HUES6 (cell line): ENCODE measurements around the gene PRC1.

ENCODE experiments used
- H3K27ac ChIP-seq: 2 replicates; pipeline ENCODE4 v1.7.0; 2013; ENCODE audit warnings: low read depth, mild to moderate bottlenecking, low read length, inconsistent platforms
- H3K27me3 ChIP-seq: 2 replicates; pipeline ENCODE4 v1.6.1; 2013; ENCODE audit warnings: low read length; ENCODE audit not compliant: control insufficient read depth, insufficient read depth
- H3K36me3 ChIP-seq: 2 replicates; pipeline ENCODE4 v1.6.1; 2013; ENCODE audit warnings: low read length; ENCODE audit not compliant: control insufficient read depth, insufficient read depth
- H3K4me1 ChIP-seq: 2 replicates; pipeline ENCODE4 v1.6.1; 2013; ENCODE audit warnings: low read length; ENCODE audit not compliant: control insufficient read depth, insufficient read depth
- H3K4me3 ChIP-seq: 2 replicates; pipeline ENCODE4 v1.5.1; 2013; ENCODE audit warnings: low read depth, low read length
- H3K9ac ChIP-seq: one replicate; pipeline ENCODE4 v1.6.1; 2013; ENCODE audit warnings: mild to moderate bottlenecking, low read length
- H3K9me3 ChIP-seq: 2 replicates; pipeline ENCODE4 v1.6.1; 2013; ENCODE audit warnings: low read depth, low read length; ENCODE audit not compliant: control insufficient read depth, insufficient read depth

Gene PRC1

DNA sequence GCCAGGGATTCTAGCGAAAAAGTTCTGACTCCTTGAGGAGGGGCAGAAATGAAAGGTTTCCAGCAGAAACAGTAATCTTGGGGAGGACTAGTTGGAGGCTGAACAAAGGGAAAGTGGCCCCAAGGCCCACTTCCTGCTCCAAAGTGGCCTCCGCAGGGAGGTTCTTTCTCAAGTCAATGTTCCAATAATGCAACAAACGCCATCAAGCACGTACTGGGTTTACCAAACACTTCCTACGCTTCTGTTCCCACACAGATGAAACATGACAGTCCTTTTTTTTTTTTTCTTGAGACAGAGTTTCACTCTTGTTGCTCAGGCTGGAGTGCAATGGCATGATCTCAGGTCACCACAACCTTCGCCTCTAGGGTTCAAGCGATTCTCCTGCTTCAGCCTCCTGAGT is 49.2 kb downstream of the PRC1 start:
- H3K27me3 ChIP-seq: no peaks in the 10 kb centered on the region
- no peak overlapping the region for H3K9ac ChIP-seq
- no peak overlapping the region for H3K4me3 ChIP-seq
- H3K27ac ChIP-seq: no peak overlapping the region
- H3K36me3 ChIP-seq: peaks cover 88% of the 10 kb centered on the region
- H3K9me3 ChIP-seq: no peaks in the 10 kb centered on the region
- no peaks in the 10 kb centered on the region for H3K4me1 ChIP-seq

- no peaks in the 10 kb centered on the region for H3K4me1 ChIP-seq
- peaks cover 79% of the 10 kb centered on the region for H3K36me3 ChIP-seq
- no peaks in the 10 kb centered on the region for H3K9me3 ChIP-seq
- no peak overlapping the region for H3K9ac ChIP-seq
- H3K27ac ChIP-seq: no peak overlapping the region
- no peak overlapping the region for H3K4me3 ChIP-seq
- H3K27me3 ChIP-seq: no peaks in the 10 kb centered on the region
Observed at GRCh38 chr15:90942354-90943120, 51.8 kb downstream of the PRC1 start.

DNA sequence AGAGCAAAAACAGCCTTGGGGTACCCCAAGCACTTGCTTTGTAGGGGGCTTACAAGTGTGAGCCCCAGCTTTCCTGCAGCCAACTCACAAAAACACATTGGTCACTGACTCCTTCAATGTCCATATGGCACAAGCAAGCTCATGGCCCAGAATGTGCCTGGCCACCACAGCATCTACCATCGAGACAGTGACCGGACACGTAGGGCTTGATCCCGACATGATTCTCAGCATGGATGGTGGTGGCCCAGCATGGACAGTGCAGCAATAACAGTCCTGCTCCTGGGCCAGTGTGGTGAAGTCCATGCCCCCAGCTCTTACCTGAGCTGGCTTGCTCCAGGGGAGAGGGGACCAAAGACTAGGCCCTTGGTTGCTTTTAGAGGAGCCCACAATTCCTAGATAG is 53.3 kb downstream of the PRC1 start:
- Histone ChIP-seq H3K4me1 (peaks cover 5% of the 10 kb centered on the region), H3K9ac (no peak overlapping the region), H3K4me3 (no peak overlapping the region), H3K36me3 (peaks cover 76% of the 10 kb centered on the region), H3K27ac (no peak overlapping the region), H3K27me3 (no peaks in the 10 kb centered on the region), H3K9me3 (no peaks in the 10 kb centered on the region)

GRCh38 chr15:90939756-90940155 is 54.6 kb downstream of the PRC1 start:
- no peak overlapping the region for H3K9ac ChIP-seq
- H3K9me3 ChIP-seq: no peaks in the 10 kb centered on the region
- H3K4me1 ChIP-seq: peaks cover 10% of the 10 kb centered on the region
- H3K4me3 ChIP-seq: no peak overlapping the region
- H3K27me3 ChIP-seq: no peaks in the 10 kb centered on the region
- no peak overlapping the region for H3K27ac ChIP-seq
- H3K36me3 ChIP-seq: peaks cover 71% of the 10 kb centered on the region

DNA sequence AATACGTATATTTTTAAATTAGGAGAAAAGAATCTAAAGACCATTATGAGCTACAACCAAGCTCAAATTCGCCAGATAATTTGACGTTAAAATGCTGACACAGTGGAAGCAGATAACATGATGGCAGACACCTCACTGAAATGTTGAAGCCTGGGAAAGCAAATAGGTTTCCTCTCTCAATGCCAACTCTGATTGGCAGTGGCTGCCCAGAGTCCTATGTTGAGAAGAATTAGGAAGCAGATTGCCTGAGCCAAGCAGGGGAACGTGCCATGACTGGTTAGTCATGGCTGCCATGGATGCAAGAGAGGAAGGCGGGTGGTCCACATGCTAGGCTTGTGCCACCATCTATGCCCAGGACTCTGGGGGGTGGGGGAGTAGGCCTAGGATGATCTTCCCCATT is 56.1 kb downstream of the PRC1 start:
- H3K9ac ChIP-seq: no peak overlapping the region
- H3K36me3 ChIP-seq: peaks cover 56% of the 10 kb centered on the region
- H3K4me1 ChIP-seq: peaks cover 14% of the 10 kb centered on the region
- H3K4me3 ChIP-seq: no peak overlapping the region
- peaks cover 4% of the 10 kb centered on the region for H3K27me3 ChIP-seq
- H3K9me3 ChIP-seq: no peaks in the 10 kb centered on the region
- no peak overlapping the region for H3K27ac ChIP-seq

DNA sequence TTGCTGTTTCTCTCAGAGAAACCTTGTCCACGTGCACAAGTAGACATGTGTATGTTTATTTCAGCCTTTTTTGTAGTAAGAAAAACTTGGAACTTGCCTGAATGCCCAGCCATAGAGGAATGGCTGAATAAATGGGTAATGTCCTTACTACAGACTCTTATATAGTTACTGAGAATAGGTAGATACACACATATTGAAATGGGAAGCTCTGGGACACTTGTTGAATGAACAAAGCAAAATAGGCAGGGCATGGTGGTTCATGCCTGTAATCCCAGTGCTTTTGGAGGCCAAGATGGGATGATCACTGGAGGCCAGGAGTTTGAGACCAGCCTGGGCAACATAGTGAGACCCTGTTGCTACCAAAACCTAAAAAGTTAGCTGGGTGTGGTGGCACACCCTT is 57.5 kb downstream of the PRC1 start:
- Histone ChIP-seq H3K4me3 (no peak overlapping the region), H3K9me3 (no peaks in the 10 kb centered on the region), H3K27me3 (peaks cover 8% of the 10 kb centered on the region), H3K27ac (no peak overlapping the region), H3K9ac (no peak overlapping the region), H3K4me1 (peaks cover 17% of the 10 kb centered on the region), H3K36me3 (peaks cover 41% of the 10 kb centered on the region)

- H3K27me3 ChIP-seq: peaks cover 8% of the 10 kb centered on the region
- H3K9ac ChIP-seq: peak within 1 kb of the TSS; percentile 54
- no peak within 1 kb of the TSS for H3K27ac ChIP-seq
- peaks cover 17% of the 10 kb centered on the region for H3K4me1 ChIP-seq
- H3K4me3 ChIP-seq: peak within 1 kb of the TSS; percentile 82
- H3K36me3 ChIP-seq: peaks cover 27% of the 10 kb centered on the region
- no peaks in the 10 kb centered on the region for H3K9me3 ChIP-seq
Observed at GRCh38 chr15:90934949-90935751, 59.2 kb downstream of the PRC1 start, which contains the start of gene UNC45A. TSS of gene UNC45A (plus strand) at chr15:90935285. CDS start at chr15:90935325, 40 bp downstream.

DNA sequence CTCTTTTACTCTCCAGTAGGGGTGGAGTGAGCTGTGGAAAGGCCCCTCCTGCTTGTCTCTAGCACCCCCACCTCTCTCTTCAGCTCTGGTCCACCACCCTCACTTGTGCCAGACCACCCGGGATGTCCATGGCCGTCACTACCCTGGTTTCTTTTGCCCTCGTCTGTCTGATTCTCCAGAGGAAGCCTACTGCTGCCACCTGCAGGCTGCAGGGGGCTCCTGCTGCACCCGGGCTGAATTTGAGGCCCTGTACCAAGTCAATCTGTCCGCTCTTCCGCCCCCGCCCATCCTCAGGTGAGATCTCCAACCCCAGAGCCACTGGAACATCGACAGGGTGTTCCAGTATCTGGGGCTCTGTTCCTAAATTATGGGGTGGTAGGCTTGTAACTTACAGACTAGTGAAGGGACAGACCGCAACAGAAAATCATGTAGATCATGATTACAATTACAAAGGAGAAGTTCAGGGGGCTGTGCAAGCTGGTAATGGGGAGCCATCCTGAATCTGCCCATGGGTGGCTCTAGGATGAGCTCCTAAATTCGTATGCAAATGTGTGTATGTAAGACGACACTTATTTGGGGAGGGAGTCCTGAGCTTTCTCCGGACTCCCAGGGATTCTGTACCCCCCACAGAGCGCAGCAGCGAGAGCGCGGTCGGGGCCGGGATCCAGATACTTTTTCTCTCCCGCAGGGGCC is 59.9 kb downstream of the PRC1 start:
- peak overlapping the region; percentile 82 for H3K4me3 ChIP-seq
- H3K27ac ChIP-seq: no peak overlapping the region
- peaks cover 17% of the 10 kb centered on the region for H3K4me1 ChIP-seq
- H3K9me3 ChIP-seq: no peaks in the 10 kb centered on the region
- H3K36me3 ChIP-seq: peaks cover 19% of the 10 kb centered on the region
- H3K27me3 ChIP-seq: peaks cover 8% of the 10 kb centered on the region
- peak overlapping the region; percentile 23 for H3K9ac ChIP-seq

GRCh38 chr15:90933301-90933700 is 61.0 kb downstream of the PRC1 start:
- Histone ChIP-seq H3K9ac (no peak overlapping the region), H3K27ac (no peak overlapping the region), H3K4me1 (peaks cover 17% of the 10 kb centered on the region), H3K27me3 (peaks cover 8% of the 10 kb centered on the region), H3K9me3 (no peaks in the 10 kb centered on the region), H3K36me3 (peaks cover 15% of the 10 kb centered on the region), H3K4me3 (no peak overlapping the region)

DNA sequence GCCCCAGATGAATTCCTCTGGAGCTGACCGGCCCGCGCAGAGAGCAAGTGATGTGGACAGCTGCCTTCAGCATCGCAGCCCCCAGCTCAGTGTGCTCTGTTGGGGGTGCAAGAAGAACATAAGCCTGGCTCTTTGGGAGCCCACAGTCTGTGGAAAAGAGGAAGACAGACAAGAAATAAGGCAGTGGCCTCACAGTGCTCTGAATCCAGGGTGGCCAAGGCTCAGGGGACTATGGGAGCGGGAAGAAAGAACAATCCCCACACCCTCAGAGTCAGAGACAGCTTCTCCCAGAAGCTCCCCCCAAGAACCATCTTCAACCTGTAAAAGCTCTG is 61.7 kb downstream of the PRC1 start:
- Histone ChIP-seq H3K9ac (no peak overlapping the region), H3K4me1 (peaks cover 17% of the 10 kb centered on the region), H3K4me3 (peak overlapping the region; percentile 91), H3K9me3 (no peaks in the 10 kb centered on the region), H3K36me3 (peaks cover 12% of the 10 kb centered on the region), H3K27me3 (peaks cover 8% of the 10 kb centered on the region), H3K27ac (no peak overlapping the region)
